ENCODE results near the gene CCDC6.

GRCh38 chr10:59852670-59853069 is 53.7 kb downstream of the CCDC6 start:
- TF ChIP-seq ZNF175 (tag by site-specific recombination; IDR thresholded peaks at IDR 0.05) (no peak), EGR2 (tag by site-specific recombination; IDR thresholded peaks at IDR 0.05; ENCODE audit: low read depth) (no peak), CTCF (tag by site-specific recombination; IDR thresholded peaks at IDR 0.05) (no peak), ZSCAN23 (tag by site-specific recombination; IDR thresholded peaks at IDR 0.05) (no peak), ZBTB7A (tag by site-specific recombination; IDR thresholded peaks at IDR 0.05; ENCODE audit: low read depth) (no peak), ZNF530 (tag by site-specific recombination; IDR thresholded peaks at IDR 0.05; ENCODE audit: low read depth) (no peak), ZNF768 (tag by site-specific recombination; IDR thresholded peaks at IDR 0.05) (no peak), KLF8 (tag by site-specific recombination; IDR thresholded peaks at IDR 0.05) (no peak), ZNF518A (tag by site-specific recombination; conservative IDR thresholded peaks at IDR 0.05; ENCODE audit: low read depth) (no peak), ZNF121 (tag by site-specific recombination; IDR thresholded peaks at IDR 0.05) (no peak), ZNF549 (tag by site-specific recombination; IDR thresholded peaks at IDR 0.05) (no peak)
- TF ChIP-seq, protein P1, sequence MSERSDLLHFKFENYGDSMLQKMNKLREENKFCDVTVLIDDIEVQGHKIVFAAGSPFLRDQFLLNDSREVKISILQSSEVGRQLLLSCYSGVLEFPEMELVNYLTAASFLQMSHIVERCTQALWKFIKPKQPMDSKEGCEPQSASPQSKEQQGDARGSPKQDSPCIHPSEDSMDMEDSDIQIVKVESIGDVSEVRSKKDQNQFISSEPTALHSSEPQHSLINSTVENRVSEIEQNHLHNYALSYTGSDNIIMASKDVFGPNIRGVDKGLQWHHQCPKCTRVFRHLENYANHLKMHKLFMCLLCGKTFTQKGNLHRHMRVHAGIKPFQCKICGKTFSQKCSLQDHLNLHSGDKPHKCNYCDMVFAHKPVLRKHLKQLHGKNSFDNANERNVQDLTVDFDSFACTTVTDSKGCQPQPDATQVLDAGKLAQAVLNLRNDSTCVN (tag by site-specific recombination; optimal IDR thresholded peaks at IDR 0.05) = no peak
